ENCODE measurements around the gene PBXIP1.
"Not testable (repeated sequence)": the region's sequence is repeated elsewhere in the genome, so short reads cannot be mapped to it uniquely, and the experiment has no call there.

Gene PBXIP1

GRCh38 chr1:154995301-154995983 lies 39.5 kb upstream of the PBXIP1 start:
- H3K27ac ChIP-seq; DNase-seq (ENCODE audit: low read depth, low spot score): not testable (repeated sequence)

- H3K27ac ChIP-seq = no peak overlapping the region
- no peak for DNase-seq (ENCODE audit: low read depth, low spot score)
These were observed 38.7 kb upstream of the PBXIP1 start for GRCh38 chr1:154994591-154994990.

- no peak for DNase-seq (ENCODE audit: low read depth, low spot score)
- H3K27ac ChIP-seq = no peak overlapping the region
These were observed 38.3 kb upstream of the PBXIP1 start for GRCh38 chr1:154994269-154994587.

- no peak for DNase-seq (ENCODE audit: low read depth, low spot score)
- H3K27ac ChIP-seq = no peak within 1 kb of the TSS
These were observed 37.8 kb upstream of the PBXIP1 start, which contains the start of gene LENEP for GRCh38 chr1:154993572-154994268. LENEP (plus strand) TSS chr1:154993586; CDS start chr1:154993608, 22 bp downstream.

- no peak for DNase-seq (ENCODE audit: low read depth, low spot score)
- H3K27ac ChIP-seq = no peak overlapping the region
These were observed 37.0 kb upstream of the PBXIP1 start for GRCh38 chr1:154992721-154993571.

- H3K27ac ChIP-seq = no peak overlapping the region
- no peak for DNase-seq (ENCODE audit: low read depth, low spot score)
These were observed 34.4 kb upstream of the PBXIP1 start for GRCh38 chr1:154990276-154990675.

GRCh38 chr1:154989195-154989860 lies 33.4 kb upstream of the PBXIP1 start:
- no peak for DNase-seq (ENCODE audit: low read depth, low spot score)
- no peak overlapping the region for H3K27ac ChIP-seq

GRCh38 chr1:154988058-154988954 lies 32.4 kb upstream of the PBXIP1 start:
- no peak for DNase-seq (ENCODE audit: low read depth, low spot score)
- no peak overlapping the region for H3K27ac ChIP-seq

GRCh38 chr1:154987326-154987725 lies 31.4 kb upstream of the PBXIP1 start:
- no peak for DNase-seq (ENCODE audit: low read depth, low spot score)
- no peak overlapping the region for H3K27ac ChIP-seq

GRCh38 chr1:154986736-154987135 lies 30.8 kb upstream of the PBXIP1 start:
- DNase-seq (ENCODE audit: low read depth, low spot score) = not testable (repeated sequence)

GRCh38 chr1:154983776-154984466 lies 28.0 kb upstream of the PBXIP1 start:
- no peak for DNase-seq (ENCODE audit: low read depth, low spot score)
- H3K27ac ChIP-seq = peak overlapping the region; percentile 53

More at GRCh38 chr1:154986736-154987135, 30.8 kb upstream of the PBXIP1 start:
- not testable (repeated sequence) for H3K27ac ChIP-seq

- H3K27ac ChIP-seq = peak within 1 kb of the TSS; percentile 53
- peak; percentile 99 for DNase-seq (ENCODE audit: low read depth, low spot score)
These were observed 27.2 kb upstream of the PBXIP1 start, which contains the start of gene FLAD1 for GRCh38 chr1:154982897-154983648. FLAD1 (plus strand) TSS chr1:154983344; CDS start chr1:154983695, 351 bp downstream.

- no peak for DNase-seq (ENCODE audit: low read depth, low spot score)
- H3K27ac ChIP-seq = peak overlapping the region; percentile 53
These were observed 26.4 kb upstream of the PBXIP1 start for GRCh38 chr1:154982341-154982740.

- H3K27ac ChIP-seq = no peak overlapping the region
- DNase-seq (ENCODE audit: low read depth, low spot score) = no peak
These were observed 22.5 kb upstream of the PBXIP1 start for GRCh38 chr1:154978360-154978759.

- H3K27ac ChIP-seq; DNase-seq (ENCODE audit: low read depth, low spot score): not testable (repeated sequence)
These were observed 21.9 kb upstream of the PBXIP1 start for GRCh38 chr1:154977762-154978161.

- no peak for DNase-seq (ENCODE audit: low read depth, low spot score)
- H3K27ac ChIP-seq = peak overlapping the region; percentile 100
These were observed 19.6 kb upstream of the PBXIP1 start for GRCh38 chr1:154975409-154976059.

GRCh38 chr1:154974808-154975408 lies 19.0 kb upstream of the PBXIP1 start:
- H3K27ac ChIP-seq = peak overlapping the region; percentile 100
- DNase-seq (ENCODE audit: low read depth, low spot score) = peak; percentile 69

Measured in epithelial cell of prostate (primary cell).